HepG2 (cell line): ENCODE results near the gene KLHL12. TPM values are rescaled to one million over a fixed set of nuclear protein-coding genes. Genes with fewer than 3 reads are reported as not detected.

Experiments used
- AHR ChIP-seq: IDR thresholded peaks from 2 replicates; pipeline ENCODE4 v1.6.1; 2018; ENCODE audit warnings: missing genetic modification reagents, missing compliant biosample characterization
- HNF4A ChIP-seq: sonication (generic); formaldehyde crosslinking; IDR thresholded peaks from 2 replicates; pipeline ENCODE4 v1.4.0; 2020; ENCODE audit warnings: missing genetic modification reagents
- IRF2 ChIP-seq: IDR thresholded peaks from 2 replicates; pipeline ENCODE4 v1.6.1; 2018; ENCODE audit warnings: missing genetic modification reagents, missing compliant biosample characterization
- IRX3 ChIP-seq: sonication (generic); formaldehyde crosslinking; IDR thresholded peaks from 2 replicates; pipeline ENCODE4 v1.8.1; 2023; ENCODE audit warnings: mild to moderate bottlenecking, low read depth, missing genetic modification reagents, borderline replicate concordance
- MED1 ChIP-seq: sonication (generic); formaldehyde crosslinking; IDR thresholded peaks from 2 replicates; pipeline ENCODE4 v1.4.0; 2020; ENCODE audit warnings: missing genetic modification reagents
- POLR2A ChIP-seq, 2 experiments: IDR thresholded peaks; 2 replicates each; pipeline ENCODE4 v1.6.1; 2011; ENCODE audit warnings: low read depth in 2 of 2, low read length in 2 of 2, mild to moderate bottlenecking in 1 of 2, moderate library complexity in 1 of 2; ENCODE audit not compliant: insufficient read depth in 1 of 2
- RBM22 ChIP-seq: fragments of 200-400 bp; formaldehyde crosslinking; optimal IDR thresholded peaks from 2 replicates; pipeline ENCODE3; 2017; ENCODE audit warnings: mild to moderate bottlenecking, low read length, moderate library complexity
- RFXANK ChIP-seq: IDR thresholded peaks from 2 replicates; pipeline ENCODE4 v1.6.1; 2016
- SMYD3 ChIP-seq: sonication (generic); formaldehyde crosslinking; IDR thresholded peaks from 2 replicates; pipeline ENCODE4 v1.8.1; 2023; ENCODE audit warnings: mild to moderate bottlenecking, missing genetic modification reagents
- ZBTB7B ChIP-seq: sonication (generic); formaldehyde crosslinking; IDR thresholded peaks from 2 replicates; pipeline ENCODE4 v1.4.0; 2020; ENCODE audit warnings: missing genetic modification reagents
- ZNF256 ChIP-seq: sonication (generic); formaldehyde crosslinking; conservative IDR thresholded peaks from 2 replicates; pipeline ENCODE4 v1.4.0; 2020; ENCODE audit warnings: missing genetic modification reagents
- ZNF343 ChIP-seq: sonication (generic); formaldehyde crosslinking; IDR thresholded peaks from 2 replicates; pipeline ENCODE4 v1.4.0; 2020; ENCODE audit warnings: mild to moderate bottlenecking, missing genetic modification reagents
- ZNF451 ChIP-seq: sonication (generic); formaldehyde crosslinking; IDR thresholded peaks from 2 replicates; pipeline ENCODE4 v1.5.0; 2020; ENCODE audit warnings: mild to moderate bottlenecking, missing genetic modification reagents
- ZNF841 ChIP-seq: sonication (generic); formaldehyde crosslinking; IDR thresholded peaks from 2 replicates; pipeline ENCODE4 v1.8.1; 2023; ENCODE audit warnings: missing genetic modification reagents, borderline replicate concordance
- polyA plus RNA-seq, 8 experiments: library from polyadenylated mRNA; depleted of rRNA in 3 of 8; stranded (reverse) in 7 of 8; unstranded in 1 of 8; fragments of >200 nt; fragmentation: Illumina TruSeq in 4 of 8; extraction: Trizol in 4 of 8; gene quantifications; 2 replicates each; pipeline versions ENCODE4 v1.2.1 to v1.2.3, GENCODE V29; 2011 to 2016; ENCODE audit warnings: low read depth in 4 of 8, missing spikeins in 1 of 8, mixed read lengths in 1 of 8; ENCODE audit not compliant: insufficient read depth in 1 of 8
- total RNA-seq, 5 experiments: library from RNA; depleted of rRNA; stranded (reverse); fragments of >200 nt; fragmentation: Illumina TruSeq; extraction: Trizol; gene quantifications; 2 replicates each; pipeline ENCODE4 v1.2.3, GENCODE V29; 2016; ENCODE audit warnings: low read depth in 1 of 5
- TF ChIP-seq, protein P1 (sequence below): sonication (generic); formaldehyde crosslinking; IDR thresholded peaks from 2 replicates; pipeline ENCODE4 v1.4.0; 2020; ENCODE audit warnings: mild to moderate bottlenecking, missing genetic modification reagents
- TF ChIP-seq, protein P2 (sequence below): sonication (generic); formaldehyde crosslinking; IDR thresholded peaks from 2 replicates; pipeline ENCODE4 v1.8.1; 2023; ENCODE audit warnings: missing genetic modification reagents, inconsistent platforms, borderline replicate concordance
- TF ChIP-seq, protein P3 (sequence below): sonication (generic); formaldehyde crosslinking; IDR thresholded peaks from 2 replicates; pipeline ENCODE4 v1.5.0; 2020; ENCODE audit warnings: mild to moderate bottlenecking, missing genetic modification reagents

KLHL12 gene
- total and polyA plus RNA-seq, 2 of the 13 experiments (the other 11 are each of a cell fraction or from before 2014, with no cell fraction given): 19.2 to 25.2 TPM

DNA sequence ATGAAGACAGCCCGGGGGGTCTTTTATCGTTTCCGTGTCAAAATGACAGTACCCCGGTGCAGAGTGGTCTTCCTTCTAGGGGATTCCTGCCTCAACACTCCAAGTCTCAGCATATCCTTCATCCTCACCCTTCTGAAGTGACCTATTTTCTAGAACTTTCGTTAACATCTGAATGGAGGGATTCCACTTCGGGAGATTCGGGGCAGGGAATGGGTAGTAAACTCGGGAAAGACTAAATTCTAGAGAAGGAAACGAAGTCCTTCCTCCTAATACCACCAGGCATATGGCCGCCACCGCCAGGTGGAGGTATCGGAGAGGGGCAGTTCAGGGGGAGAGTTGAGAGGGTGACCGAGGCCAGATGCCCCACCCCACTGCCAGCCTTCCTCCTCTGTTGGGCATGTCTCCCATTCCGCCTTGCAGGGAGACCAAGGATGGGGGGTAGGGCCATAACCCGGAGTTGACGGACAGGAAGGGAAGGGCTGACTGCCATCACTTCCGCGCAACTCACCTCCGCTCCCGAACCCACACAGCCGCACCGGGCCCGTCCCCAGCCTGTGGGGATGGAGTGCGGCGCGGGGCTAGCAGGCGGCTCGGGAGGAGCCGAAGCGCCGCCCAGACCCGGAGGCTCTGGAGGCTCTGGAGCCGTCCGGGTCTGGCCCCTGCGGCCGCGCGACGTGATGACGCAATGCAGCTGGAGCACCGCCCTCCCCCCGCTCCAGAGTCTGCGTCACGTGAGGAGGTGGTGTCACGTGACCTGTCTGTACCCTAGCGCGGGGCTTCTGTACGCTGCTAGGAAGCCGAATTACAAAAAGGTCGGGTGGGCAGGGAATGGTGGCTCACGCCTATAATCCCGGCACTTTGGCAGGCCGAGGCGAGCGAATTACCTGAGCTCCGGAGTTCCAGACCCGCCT lies at the start of gene KLHL12 (continued):
- 0 out of 2 replicates have a peak, but pooled peaks have one; percentile 53 for TF ChIP-seq ZNF256 (CRISPR knock-in tag)
- TF ChIP-seq, protein P1, sequence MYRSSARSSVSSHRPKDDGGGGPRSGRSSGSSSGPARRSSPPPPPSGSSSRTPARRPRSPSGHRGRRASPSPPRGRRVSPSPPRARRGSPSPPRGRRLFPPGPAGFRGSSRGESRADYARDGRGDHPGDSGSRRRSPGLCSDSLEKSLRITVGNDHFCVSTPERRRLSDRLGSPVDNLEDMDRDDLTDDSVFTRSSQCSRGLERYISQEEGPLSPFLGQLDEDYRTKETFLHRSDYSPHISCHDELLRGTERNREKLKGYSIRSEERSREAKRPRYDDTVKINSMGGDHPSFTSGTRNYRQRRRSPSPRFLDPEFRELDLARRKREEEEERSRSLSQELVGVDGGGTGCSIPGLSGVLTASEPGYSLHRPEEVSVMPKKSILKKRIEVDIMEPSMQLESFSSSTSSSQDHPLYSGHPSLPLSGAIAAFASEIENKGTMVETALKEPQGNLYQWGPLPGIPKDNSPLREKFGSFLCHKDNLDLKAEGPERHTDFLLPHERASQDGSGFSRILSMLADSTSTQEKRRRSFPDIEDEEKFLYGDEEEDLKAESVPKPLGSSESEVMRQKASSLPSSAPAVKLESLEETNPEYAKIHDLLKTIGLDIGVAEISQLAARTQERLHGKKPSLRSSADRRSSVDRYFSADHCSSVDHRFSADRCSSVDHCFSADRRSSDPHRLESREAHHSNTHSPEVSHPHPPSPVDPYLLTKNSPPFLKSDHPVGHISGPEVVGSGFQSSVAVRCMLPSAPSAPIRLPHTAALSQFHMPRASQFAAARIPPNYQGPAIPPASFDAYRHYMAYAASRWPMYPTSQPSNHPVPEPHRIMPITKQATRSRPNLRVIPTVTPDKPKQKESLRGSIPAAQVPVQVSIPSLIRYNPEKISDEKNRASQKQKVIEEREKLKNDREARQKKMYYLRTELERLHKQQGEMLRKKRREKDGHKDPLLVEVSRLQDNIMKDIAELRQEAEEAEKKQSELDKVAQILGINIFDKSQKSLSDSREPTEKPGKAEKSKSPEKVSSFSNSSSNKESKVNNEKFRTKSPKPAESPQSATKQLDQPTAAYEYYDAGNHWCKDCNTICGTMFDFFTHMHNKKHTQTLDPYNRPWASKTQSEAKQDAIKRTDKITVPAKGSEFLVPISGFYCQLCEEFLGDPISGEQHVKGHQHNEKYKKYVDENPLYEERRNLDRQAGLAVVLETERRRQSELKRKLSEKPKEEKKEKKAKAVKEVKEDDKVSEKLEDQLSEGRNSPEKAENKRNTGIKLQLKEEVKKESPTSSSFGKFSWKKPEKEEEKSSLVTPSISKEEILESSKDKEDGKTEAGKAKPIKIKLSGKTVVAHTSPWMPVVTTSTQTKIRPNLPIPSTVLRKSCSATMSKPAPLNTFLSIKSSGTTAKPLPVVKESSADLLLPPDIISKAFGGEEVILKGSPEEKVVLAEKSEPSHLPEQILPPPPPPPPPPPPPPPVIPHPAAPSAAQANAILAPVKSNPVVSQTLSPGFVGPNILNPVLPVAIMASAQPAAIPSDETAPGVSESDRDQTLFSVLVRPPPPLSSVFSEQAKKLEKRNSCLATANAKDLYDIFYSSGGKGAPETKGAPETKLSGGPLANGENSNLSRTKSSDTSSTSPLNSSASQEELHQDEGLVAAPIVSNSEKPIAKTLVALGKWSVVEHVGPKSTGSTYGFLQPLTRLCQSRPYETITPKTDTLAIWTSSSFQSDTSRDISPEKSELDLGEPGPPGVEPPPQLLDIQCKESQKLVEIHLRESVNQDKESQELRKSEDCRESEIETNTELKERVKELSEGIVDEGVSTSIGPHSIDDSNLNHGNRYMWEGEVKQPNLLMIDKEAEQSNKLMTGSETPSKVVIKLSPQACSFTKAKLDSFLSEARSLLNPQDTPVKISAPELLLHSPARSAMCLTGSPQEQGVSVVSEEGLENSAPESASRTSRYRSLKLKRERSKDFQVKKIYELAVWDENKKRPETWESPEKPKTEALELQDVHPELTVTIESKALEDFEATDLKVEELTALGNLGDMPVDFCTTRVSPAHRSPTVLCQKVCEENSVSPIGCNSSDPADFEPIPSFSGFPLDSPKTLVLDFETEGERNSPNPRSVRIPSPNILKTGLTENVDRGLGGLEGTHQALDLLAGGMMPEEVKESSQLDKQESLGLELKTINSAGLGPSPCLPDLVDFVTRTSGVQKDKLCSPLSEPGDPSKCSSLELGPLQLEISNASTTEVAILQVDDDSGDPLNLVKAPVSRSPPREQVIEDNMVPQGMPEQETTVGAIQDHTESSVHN: no peak
- peak; percentile 34; the same call in 1 of the 2 replicates for TF ChIP-seq HNF4A (CRISPR knock-in tag)
- peak; percentile 81; the same call in 1 of the 2 replicates for TF ChIP-seq RFXANK (CRISPR knock-in tag)
- no peak for TF ChIP-seq ZNF841 (CRISPR knock-in tag)
- TF ChIP-seq ZBTB7B (CRISPR knock-in tag): 0 out of 2 replicates have a peak, but pooled peaks have one; percentile 27
- peak; percentile 84; the same call in 1 of the 2 replicates for TF ChIP-seq IRF2 (CRISPR knock-in tag)
- TF ChIP-seq, protein P2, sequence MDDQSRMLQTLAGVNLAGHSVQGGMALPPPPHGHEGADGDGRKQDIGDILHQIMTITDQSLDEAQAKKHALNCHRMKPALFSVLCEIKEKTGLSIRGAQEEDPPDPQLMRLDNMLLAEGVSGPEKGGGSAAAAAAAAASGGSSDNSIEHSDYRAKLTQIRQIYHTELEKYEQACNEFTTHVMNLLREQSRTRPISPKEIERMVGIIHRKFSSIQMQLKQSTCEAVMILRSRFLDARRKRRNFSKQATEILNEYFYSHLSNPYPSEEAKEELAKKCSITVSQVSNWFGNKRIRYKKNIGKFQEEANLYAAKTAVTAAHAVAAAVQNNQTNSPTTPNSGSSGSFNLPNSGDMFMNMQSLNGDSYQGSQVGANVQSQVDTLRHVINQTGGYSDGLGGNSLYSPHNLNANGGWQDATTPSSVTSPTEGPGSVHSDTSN: no peak
- TF ChIP-seq ZNF343 (CRISPR knock-in tag): peak; percentile 89
- TF ChIP-seq SMYD3 (CRISPR knock-in tag): no peak
- TF ChIP-seq POLR2A (IDR thresholded peaks at IDR 0.05; ENCODE audit: insufficient read depth in 1 of 2, low read depth in 2 of 2, low read length in 2 of 2): peak; percentile 84 to 96
- TF ChIP-seq, protein P3, sequence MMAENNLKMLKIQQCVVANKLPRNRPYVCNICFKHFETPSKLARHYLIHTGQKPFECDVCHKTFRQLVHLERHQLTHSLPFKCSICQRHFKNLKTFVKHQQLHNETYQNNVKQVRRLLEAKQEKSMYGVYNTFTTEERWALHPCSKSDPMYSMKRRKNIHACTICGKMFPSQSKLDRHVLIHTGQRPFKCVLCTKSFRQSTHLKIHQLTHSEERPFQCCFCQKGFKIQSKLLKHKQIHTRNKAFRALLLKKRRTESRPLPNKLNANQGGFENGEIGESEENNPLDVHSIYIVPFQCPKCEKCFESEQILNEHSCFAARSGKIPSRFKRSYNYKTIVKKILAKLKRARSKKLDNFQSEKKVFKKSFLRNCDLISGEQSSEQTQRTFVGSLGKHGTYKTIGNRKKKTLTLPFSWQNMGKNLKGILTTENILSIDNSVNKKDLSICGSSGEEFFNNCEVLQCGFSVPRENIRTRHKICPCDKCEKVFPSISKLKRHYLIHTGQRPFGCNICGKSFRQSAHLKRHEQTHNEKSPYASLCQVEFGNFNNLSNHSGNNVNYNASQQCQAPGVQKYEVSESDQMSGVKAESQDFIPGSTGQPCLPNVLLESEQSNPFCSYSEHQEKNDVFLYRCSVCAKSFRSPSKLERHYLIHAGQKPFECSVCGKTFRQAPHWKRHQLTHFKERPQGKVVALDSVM: peak; percentile 81
- no peak; the same call in 1 of the 2 replicates for TF ChIP-seq AHR (CRISPR knock-in tag)
- TF ChIP-seq IRX3: no peak
- TF ChIP-seq ZNF451: peak; percentile 48
- TF ChIP-seq RBM22: peak; percentile 35
- TF ChIP-seq MED1 (CRISPR knock-in tag): peak; percentile 86
